Activated T-cell treated with anti-CD3 and anti-CD28 coated beads for 4 hours (primary cell): ENCODE data around the gene STON2.

ENCODE experiments used
- DNase-seq: peaks from one replicate; pipeline ENCODE4 v3.0.0-alpha.2; 2020

STON2 gene

GRCh38 chr14:81301371-81301770 is 98.8 kb downstream of the STON2 start:
- DNase-seq: no peak

GRCh38 chr14:81298911-81299310 is 101.2 kb downstream of the STON2 start:
- no peak for DNase-seq

GRCh38 chr14:81298122-81298521 is 102.0 kb downstream of the STON2 start:
- no peak for DNase-seq

DNA sequence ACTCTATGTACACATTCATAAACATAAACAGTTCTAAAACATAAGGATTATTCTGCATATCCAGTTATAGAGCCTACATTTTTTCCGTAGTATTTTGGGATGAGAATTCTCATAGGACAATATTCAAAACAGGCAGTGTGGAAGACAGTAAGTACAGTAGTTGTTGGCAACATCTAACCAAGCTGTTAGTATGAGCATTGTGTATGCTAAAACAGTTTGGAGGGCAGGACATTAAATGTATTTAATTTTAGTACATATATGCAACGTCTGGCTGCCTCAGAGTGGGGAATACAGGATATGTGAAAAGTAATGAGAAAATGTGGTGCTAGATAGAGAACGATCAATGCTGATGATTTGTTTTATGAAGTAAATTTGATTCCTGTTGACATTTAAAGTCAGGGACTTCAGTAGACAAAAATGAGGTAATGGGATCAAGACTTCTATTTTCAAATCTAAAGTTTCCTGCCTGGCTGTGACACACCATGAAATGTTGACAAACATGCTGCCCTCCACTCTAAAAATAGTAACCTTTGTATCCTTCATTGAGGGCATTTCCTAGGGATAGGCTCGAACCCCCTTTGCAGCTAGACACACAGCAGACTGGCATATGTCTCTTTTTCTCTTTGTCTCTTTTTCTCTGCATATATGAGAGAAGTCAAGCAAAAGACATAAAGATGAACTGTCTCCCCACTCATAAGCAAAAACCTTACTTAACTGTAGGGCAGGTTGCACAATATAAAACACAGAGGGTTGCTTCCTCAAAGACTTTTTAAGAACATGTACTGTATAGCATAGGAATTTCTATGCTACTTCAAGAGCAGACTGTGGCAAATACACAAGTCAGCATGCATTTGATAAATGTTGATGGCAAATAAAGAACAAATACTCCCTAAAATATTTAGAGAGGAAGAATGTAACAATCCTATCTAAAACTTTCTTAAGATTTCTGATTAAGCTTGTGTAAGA is 103.9 kb downstream of the STON2 start:
- no peak for DNase-seq

- DNase-seq: no peak
These were observed 110.6 kb downstream of the STON2 start for GRCh38 chr14:81289516-81289915.

DNA sequence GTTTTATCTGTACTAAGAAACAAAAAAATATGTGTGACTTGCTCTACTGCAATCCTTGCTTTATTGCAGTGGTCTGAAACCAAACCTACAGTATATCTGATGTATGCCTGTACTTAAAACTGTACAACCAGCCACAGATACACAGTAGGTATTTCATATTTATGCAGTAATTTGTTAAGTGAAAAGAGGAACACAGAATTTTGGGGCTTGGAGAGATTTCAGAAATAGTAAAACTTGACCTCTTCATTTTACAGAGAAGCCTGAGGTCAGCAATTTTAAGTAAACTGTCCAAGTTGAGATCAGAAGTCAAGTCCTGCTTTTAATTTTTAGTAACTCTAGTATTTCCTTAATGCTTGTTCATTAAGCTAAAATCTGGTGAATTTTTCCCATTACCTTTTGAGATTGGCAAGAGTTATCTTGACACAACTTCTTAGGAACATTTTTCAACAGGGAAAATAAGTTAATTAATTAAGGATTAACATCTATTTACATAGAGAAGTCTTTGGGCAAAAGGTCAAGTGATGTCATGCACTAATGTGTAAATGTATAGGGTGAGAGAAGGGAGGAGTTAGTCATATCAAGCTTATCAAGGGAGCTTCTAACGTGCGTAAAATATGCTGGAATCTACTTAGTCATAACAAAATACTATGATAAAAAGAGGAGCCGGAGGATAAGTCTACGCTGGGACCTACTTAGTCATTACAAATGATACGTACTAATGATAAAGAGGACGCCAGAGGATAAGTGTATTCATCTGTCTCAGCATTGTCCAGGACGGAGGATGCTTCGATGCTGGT is 113.4 kb downstream of the STON2 start:
- DNase-seq: no peak

DNA sequence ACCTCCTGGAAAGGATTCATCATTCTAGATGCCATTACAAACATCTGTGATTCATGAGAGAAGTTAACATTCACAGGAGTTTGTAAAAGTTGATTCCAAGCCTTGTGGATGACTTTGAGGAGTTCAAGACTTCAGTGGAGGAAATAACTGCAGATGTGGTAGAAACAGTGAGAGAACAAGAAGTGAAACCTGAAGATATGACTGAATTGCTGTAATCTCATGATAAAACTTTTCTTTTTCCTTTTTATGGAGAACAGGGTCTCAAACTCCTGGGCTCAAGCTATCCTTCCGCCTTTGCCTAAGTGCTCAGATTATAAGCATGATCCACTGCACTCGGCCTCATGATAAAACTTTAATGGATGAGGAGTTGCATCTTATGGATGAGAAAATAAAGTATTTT is 114.9 kb downstream of the STON2 start:
- DNase-seq: no peak

GRCh38 chr14:81281332-81281731 is 118.8 kb downstream of the STON2 start:
- no peak for DNase-seq

- DNase-seq: no peak
These were observed 119.9 kb downstream of the STON2 start for GRCh38 chr14:81280136-81280791.

- DNase-seq: no peak
These were observed 123.0 kb downstream of the STON2 start for GRCh38 chr14:81277096-81277495.

- no peak for DNase-seq
These were observed 123.8 kb downstream of the STON2 start for GRCh38 chr14:81276073-81277069.

- DNase-seq: no peak
These were observed 124.6 kb downstream of the STON2 start for GRCh38 chr14:81275305-81276072.

DNA sequence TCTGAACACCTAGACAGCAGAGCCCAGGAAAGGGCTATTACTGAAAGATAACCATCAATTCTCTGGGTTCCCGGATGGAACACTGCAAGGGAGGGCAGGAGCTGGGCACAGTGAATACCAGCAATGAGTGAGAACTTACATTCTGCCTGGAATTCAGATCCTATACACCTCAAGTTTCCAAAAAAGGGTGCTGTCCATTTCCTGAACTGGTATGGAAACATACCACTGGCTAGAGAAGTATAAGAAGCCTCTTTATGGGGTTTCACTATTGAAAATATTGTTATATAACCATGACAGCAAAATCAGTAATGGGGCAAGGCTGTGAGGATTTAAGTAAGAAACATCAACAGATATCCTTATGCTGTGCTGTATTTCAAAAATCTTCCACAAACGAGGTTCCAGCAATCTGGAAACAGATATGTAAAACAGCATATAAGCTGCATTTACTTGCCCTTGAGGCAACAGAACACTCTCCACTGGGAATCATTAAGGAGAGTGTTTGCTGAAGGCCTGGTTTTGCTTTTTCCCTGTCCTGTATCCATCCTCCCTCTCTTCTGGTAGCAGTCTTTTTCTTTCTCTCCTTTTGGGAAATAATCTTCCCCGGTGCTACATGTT is 126.1 kb downstream of the STON2 start:
- no peak for DNase-seq

DNA sequence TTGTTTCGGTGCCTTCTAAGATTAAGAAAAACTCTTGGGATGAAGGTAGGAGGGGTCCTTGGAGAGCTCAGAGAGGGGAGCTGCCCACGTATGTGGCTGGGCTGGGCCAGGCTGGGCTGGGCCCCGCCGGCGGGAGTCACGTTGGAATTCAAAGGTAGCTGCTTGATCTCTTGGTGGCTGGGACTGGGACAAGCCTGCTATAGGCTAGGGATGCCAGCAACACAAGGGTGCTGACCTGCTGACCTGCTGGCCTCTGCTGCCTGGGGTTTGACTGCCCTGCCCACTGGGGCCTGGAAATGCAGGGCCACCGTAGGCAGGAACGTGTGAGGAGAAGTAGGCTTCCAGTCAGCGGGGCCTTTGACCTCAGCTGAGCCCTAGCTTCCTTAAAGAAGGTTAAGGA is 126.6 kb downstream of the STON2 start:
- no peak for DNase-seq

DNA sequence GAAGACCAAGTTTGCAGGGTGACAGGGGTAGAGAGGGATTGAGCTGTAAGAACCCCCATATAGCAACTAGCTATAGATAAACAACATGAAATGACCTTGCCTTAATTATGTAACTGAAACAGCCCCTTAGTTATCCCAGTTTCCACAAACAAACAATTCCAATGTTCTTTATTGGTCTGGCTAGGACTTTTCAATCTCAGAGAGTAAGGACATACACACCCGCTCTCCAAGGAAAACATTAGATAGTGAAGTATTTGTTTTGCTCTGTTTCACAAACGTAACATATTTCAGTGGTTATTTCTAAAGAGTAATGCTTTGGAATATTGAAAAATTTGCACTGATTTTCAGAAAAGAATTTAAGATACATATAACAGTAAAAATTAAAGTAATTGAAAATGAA is 127.8 kb downstream of the STON2 start:
- no peak for DNase-seq

DNA sequence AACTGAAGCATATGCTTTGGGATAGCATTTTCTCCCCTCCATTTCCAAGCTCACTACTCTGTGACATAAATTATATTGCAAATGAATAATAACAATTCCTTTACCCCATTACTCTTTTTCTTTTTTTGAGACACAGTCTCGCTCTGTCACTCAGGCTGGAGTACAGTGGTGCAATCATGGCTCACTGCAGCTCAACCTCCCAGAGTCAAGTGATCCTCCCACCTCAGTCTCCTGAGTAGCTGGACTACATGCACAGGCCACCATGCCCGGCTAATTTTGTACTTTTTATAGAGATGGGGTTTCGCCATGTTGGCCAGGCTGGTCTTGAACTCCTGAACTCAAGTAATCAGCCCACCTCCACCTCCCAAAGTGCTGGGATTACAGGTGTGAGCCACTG is 130.1 kb downstream of the STON2 start:
- no peak for DNase-seq

DNA sequence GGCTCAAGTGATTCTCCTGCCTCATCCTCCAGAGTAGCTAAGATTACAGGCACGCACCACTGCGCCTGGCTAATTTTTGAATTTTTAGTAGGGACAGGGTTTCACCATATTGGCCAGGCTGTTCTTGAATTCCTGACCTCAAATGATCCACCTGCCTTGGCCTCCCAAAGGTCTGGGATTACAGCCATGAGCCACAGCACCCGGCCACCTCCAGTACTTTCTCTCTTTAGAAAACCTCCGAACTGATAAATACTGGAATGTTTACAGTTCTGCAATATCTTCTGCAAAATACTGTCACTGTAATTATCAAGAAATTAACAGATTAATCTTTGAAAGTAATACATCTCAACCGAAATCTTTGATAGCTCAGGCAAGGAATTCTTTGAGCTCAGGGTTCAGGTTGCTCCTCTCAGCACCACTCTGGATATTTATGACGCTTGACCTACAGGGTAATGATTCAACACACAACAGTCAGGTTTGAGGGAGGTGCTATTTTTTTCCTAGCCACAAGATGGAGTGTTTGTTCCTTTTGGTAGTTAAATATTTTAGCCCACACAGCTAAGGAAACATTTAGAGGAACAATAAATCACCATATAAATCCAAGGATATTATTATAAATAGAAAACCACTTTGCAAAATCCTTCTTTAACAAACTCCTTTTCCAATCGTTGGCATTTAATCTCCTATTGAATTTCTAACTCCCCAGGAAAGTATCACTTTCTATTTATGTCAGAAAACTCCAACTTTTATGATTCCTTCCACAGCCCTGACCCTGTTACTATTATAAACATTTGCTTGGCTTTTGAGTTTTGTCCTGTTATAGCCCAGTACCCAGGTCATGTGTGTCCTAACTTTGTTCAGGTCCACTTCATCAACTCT is 130.8 kb downstream of the STON2 start:
- DNase-seq: peak; percentile 11

DNA sequence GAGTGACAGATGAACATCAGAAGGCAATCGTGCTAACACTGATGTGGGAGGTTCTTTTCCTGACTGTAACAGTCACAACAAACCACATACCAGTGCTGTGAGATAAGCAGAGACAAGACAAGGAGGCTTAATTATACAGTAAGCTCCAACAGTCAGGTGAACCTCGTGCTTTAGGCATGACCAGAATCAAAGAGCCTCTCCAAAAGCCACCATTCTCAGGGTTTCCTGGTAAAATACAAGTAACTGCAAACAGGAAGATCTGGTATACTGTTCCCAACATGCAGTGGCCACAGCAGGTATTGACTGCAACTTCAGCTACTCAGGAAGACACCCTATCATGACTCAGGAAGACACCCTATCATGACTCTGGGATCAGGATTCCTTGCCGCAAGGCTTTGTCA is 132.1 kb downstream of the STON2 start:
- DNase-seq: no peak

- DNase-seq: no peak
These were observed 134.4 kb downstream of the STON2 start for GRCh38 chr14:81265636-81266169.

DNA sequence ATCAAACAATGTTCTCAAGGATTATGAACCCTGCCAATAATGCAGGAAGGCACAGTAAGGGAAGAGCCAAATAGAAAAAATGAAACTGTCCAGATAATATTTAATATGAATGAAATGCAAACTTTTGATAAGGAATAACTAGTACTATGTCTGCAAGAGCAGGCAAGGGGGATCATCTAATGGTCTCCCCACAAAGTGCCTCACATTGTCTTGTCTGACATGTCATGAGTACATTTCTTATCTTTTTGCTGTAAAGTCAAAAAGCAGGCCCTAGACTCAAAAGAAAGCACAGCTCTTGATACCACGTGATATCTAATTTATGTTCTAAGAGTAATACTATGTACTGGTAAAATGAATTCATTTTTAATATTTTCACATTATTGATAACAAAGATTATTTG is 135.5 kb downstream of the STON2 start:
- DNase-seq: no peak
